Frontal cortex (tissue), 4 donors: ENCODE measurements around the gene SLC12A2. TPM values are rescaled to one million over a fixed set of nuclear protein-coding genes. Genes with fewer than 3 reads are reported as not detected.

Experiments
- DNase-seq, 2 donors: peaks; one replicate each; pipeline ENCODE4 v3.0.0; 2012; ENCODE audit warnings: low spot score in 2 of 2
- FAIRE-seq: peaks from 2 replicates; lab custom pipeline; 2012; peaks lifted over from hg19 to GRCh38; lab: Jason Lieb, UNC
- total RNA-seq: library from RNA; depleted of rRNA; stranded (reverse); fragments of >200 nt; gene quantifications from one replicate; pipeline ENCODE4 v1.2.3, GENCODE V29; 2014
- donor health status: control.
- donor health status: control.
- donor health status: control.

The SLC12A2 gene
- total RNA-seq = 64.0 TPM

DNA sequence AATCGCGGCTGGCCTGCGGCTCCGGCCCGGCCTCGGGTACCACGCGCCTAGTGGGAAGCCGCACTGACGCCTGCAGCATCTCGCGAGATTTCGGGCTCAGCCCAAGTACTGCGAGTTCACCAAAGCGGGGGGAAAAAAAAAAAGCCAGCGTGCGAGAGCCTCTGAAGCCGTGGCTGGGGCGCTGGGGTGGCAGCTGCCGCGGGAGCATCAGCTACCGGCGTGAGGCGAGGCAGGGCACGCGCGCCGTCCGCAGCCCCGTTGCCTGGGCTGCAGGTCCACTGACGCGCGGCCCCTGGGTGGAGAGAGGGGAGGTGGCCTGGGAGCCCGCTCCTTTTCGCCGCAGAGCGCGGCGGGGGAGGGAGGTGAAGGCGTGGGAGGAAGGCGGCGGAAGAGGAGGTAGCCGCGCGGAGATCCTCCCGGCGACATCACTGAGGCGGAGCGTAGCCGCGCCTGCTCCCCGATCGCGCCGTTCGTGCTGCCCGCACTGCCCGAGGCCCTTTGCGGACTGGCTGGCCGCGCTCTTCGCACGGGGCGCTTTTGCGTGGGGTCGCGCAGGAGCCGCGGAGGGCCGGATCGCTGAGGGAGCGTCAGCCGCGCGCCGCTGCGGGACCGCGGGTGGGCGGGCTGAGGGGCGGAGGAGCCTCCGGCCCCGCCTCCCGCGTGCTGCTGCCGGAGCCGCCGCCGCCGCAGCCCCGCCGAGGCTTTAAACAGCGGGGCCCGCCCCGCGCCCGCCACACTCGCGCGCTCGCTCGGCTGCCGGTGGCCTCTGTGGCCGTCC is at the start of gene SLC12A2:
Gene SLC12A2, plus strand, starts transcription at position 734 of the 778 bp plus-strand sequence. CDS start 189 bp downstream, outside the sequence.
- DNase-seq = peak; percentile 87 to 93
- FAIRE-seq = no peak

DNA sequence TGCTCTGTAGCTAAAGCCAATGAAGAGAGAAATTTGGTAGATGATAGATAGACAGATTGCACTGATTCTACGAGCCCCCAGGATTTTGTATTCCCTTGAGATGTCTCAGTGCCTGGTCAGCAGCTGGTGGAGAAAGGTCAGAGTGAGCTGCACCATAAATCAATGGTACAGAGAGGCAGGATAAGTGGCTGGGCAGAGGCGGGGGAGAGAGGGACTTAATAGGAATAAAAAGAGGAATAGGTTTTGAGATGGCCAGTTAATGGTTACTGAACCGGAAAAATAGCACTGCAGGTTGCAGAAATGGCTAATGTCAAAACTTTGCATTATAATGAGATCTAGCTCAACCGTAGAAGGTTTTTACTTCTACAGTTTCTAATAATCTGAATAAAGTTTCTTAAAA is 47.9 kb upstream of the SLC12A2 start:
- FAIRE-seq = no peak
- no peak for DNase-seq

DNA sequence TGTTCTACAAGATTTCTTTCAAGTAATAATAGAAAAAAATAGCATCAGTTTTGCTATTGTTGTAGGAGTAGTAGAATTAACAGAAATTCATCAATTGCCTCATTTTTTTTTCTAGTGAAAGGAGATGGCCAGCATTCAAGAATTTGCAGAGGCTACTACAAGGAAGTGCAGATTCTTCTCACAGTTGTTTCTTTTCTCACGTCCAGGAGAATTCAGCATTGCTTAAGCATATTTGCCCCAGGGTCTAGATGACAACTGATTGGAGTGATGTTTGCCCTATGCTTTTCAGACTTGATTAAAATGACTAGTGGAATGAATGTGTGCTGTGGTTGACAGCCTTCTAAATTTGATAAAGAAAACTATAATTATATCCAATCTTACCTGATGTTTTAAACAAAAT is 46.6 kb upstream of the SLC12A2 start:
- FAIRE-seq = no peak
- DNase-seq = no peak

DNA sequence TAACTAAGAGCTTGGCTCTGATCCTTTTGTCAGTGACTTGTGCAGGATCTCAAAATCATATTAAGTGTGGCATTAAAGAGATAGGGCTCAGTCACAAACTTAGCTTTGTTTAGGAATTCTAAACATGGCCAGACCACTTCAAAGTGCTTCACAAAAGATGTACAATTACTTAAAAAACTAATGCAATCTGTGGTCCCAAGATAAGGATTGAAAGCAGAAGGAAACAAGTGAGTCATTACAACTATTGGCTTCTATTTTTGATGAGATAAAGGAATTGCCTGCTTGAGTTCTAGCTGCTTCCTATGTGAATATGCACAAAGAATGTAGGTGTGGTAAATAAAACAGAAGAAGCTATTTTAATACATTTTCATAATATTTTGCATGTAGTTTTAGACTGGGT is 44.9 kb upstream of the SLC12A2 start:
- DNase-seq (no peak), FAIRE-seq (no peak)

DNA sequence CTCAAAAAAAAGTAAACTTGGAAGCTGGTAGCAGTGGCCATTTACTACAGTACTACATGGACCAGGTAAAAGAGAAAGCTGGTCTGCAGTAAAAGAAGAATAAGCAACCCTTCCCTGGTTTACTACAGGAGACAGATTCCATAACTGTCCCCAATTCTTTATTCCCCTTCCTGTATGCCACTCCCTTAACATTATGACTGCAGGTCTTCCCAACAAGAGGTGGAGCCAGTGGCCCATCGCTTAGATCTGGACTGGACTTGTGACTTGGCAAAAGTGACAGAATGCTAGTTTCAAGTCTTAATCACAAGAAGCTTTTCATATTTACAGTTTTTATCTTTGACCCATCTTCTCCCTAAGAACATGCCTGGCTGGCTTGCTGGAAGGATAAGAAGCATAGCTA is 42.6 kb upstream of the SLC12A2 start:
- no peak for DNase-seq
- no peak for FAIRE-seq

DNA sequence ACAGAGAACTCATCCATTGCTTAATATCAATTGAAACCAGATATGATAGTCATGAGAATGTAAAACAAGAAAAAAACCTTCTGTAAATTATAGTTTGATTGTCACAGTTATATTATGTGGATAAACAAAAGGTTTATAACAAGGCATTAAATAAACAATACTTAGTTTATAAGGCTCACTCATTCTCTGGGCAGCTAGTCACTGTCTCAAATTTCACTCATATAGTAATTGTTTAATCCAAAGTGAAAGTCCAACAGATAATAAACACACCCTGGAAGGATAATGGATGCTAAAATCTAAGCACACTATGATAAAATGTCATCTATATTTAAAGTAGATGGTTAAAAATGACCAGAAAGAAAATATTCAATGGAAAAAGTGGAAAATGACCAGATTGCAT is 30.8 kb upstream of the SLC12A2 start:
- no peak for FAIRE-seq
- DNase-seq = no peak

DNA sequence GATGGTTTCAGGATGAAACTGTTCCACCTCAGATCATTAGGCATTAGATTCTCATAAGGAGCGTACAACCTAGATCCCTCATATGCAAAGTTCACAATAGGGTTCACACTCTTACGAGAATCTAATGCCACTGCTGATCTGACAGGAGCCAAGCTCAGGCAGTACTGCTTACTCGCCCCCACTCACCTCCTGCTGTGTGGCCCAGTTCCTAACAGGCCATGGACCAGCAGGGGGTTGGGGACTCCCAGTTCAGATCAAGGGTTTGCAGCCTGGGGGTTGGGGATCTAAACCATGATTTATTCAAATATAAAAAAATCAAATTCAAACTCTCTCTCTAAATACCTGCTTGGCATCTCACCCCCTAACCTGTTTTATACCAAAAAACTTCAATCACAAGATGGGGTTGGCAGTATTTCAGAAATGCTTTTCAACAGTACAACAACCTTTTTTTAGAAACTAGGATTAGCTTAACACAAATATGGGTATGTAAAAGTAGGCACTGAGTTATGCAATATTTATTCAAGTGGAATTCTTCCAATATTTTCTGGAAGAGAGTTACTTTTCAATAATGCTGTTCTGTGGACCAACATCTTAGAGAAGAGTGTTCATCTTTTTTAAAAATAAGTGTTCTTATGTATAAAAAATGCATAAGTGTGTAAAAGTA is 30.1 kb upstream of the SLC12A2 start:
- no peak for FAIRE-seq

DNA sequence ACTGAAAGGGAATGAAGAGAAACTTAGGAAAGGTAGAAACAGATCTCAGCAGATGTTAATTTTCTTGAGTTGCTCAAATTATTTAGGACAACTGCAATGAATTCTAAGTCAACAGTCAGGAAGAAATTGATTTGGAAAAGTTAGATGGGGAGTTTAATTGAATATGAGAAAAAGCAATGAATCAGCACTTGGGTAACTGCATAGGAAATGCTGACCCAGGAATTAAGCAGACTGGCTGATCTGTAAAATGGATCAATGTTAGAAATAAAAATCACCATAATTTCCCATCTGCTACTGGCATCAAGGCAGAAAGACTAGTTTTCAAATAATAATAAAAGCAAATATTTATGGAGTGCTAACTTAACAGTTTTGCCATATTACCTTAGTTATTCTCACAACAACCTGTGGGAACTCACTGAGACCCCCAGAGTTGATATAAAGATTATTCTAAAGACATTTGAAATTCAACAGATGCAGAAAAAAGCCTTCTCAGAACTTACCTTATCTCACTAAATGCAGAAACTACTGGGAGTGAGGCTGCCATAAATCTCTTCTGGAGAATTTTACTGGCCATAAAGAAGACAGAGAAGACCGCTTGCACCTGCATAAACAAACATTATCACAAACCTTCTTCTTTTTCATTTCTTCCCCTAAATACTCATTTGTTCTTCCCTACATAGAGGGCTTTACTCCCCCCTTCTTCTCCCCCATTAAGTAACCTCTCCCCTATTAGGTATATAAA is 22.8 kb upstream of the SLC12A2 start:
- FAIRE-seq = no peak
- DNase-seq = no peak

More for the DNA sequence above, 30.1 kb upstream of the SLC12A2 start:
- DNase-seq = no peak

DNA sequence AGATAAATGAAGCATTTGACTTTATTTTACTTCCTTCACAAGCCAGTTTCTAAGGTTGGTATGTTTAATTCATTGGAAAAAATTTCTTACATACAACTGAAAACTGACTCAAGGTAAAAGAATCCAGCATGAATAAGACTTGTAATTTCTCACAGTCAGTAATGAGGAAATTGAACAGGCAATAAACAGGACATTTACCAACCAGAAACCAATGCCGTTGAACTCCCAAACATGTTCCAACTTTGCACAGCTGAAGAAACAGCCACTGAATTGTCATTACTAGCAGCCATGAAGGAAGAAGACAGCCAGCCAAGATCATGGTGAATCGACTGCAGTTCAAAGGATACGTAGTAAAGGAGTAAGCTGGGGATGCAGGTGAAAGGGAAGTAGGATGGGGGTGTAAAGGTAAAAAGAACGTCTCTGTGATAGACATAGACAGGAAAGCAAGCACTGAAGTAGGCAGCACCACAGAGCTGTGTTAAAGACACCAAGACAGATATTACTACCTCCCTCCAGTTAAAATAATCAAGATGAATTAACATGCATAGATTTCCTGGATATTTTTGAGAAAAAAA is 21.3 kb upstream of the SLC12A2 start:
- DNase-seq = no peak
- FAIRE-seq = no peak

DNA sequence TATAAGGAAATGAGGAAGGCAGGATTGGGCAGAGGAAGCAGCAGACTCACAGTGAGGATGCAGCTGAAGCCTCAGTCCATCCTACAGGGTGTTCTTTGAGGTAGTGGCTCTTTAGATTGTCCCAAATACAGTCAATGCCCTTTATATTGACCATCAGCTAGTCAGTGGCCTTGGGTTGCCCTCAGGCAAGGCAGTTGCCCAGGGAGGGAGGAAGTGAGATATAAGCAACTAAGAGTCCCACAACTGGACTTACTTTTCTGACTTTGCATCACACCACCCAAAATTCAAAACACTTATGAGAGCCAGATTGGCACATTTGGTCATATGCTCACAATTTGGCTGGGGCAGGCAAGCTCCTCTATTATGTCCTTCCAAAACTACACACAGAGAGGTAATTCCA is 9.4 kb upstream of the SLC12A2 start:
- no peak for FAIRE-seq
- no peak for DNase-seq

DNA sequence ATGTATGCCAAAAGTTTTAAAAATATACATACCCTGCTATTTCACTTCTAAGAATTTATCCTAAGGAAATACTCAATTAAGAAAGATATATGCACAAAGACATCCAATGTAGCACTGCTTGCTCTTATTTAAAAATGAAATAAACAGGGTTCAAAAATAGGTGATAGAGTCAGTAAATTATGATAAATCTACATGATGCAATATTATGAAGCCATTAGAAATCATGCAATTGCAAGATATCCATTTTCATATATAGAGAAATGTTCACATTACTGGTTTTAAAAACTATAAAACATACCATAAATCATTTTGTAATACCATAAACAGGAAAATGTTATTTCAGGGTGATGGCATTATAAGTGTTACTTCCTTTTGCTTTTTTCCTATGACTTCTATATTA is 8.6 kb upstream of the SLC12A2 start:
- FAIRE-seq (no peak), DNase-seq (no peak)

DNA sequence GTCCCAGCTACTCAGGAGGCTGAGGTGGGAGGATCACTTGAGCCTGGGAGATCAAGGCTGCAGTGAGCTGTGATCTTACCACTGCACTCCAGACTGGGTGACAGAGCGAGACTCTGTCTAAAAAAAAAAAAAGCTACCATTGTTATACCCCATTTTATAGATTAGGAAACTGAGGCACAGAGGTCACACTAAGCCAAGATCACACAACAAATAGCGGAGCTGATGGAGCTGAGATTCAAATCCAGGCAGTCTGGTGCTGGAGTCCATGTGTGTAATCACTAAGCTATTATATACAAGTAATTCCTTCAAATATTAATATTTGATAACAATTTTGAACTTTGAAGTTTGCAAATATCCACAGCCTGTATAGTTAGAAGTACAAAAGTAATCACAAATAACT is 6.0 kb upstream of the SLC12A2 start:
- FAIRE-seq = no peak
- DNase-seq = no peak

DNA sequence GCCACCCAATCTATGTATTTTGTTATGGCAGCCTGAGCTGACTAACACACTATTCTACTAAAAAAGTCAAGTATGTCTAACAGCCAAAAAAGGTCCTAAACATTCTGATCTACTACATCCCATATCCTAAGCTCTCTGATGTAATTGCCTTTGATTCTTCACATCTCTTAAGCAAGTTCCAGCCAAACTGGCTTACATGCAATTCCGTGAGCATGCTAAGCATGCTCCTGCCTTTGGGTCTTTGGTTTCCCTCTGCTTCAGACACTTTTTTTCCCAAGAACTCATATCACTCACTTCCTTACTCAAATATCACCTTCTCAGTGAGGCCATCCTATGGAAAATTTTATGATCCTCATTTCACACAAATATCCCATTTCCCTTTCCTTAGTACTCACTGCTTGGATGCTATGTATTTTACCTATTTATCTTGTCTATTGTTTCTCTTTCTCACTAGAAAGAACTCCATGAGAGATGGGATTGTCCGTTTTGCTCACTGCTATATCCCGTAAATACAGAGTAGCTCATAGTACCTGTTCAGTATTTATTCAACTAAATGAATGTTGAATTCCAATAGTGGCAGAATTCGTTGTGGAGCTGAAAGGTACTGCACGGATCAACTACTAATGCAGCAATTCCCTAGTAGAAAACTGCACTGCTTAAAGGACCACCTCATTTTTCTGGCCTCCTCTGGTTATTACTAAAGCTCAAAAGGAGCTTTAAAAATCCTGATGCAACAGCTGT is 2.3 kb upstream of the SLC12A2 start:
- FAIRE-seq (no peak), DNase-seq (no peak)

DNA sequence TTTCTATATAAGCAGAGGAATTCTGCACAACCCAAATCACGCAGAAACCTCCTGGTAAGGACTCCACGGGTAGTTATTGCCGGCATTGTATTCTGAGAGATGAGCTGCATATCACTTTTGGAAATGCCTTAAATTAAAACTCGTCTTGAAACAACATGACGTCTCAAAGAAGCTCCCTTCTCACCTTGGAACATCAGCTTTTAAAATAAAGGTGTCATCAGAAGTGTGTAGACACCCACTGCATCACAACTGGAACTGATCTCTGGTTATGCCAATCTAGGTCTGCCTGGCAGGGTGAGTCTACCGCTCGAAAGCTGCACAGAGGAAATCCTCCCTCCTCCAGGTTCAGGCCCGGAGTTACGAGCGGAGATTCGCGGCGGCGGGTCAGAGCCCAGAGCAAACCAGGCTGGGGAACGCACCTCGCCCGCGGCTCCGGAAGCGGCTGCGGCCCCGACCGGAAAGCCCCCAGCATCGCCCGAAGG is 974 bp upstream of the SLC12A2 start:
- DNase-seq (peak in 1 of 2 donors; percentile 10), FAIRE-seq (no peak)

DNA sequence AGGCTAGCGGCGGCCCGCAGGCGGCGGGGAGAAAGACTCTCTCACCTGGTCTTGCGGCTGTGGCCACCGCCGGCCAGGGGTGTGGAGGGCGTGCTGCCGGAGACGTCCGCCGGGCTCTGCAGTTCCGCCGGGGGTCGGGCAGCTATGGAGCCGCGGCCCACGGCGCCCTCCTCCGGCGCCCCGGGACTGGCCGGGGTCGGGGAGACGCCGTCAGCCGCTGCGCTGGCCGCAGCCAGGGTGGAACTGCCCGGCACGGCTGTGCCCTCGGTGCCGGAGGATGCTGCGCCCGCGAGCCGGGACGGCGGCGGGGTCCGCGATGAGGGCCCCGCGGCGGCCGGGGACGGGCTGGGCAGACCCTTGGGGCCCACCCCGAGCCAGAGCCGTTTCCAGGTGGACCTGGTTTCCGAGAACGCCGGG is 253 bp downstream of the SLC12A2 start:
- no peak for FAIRE-seq
- DNase-seq = no peak

DNA sequence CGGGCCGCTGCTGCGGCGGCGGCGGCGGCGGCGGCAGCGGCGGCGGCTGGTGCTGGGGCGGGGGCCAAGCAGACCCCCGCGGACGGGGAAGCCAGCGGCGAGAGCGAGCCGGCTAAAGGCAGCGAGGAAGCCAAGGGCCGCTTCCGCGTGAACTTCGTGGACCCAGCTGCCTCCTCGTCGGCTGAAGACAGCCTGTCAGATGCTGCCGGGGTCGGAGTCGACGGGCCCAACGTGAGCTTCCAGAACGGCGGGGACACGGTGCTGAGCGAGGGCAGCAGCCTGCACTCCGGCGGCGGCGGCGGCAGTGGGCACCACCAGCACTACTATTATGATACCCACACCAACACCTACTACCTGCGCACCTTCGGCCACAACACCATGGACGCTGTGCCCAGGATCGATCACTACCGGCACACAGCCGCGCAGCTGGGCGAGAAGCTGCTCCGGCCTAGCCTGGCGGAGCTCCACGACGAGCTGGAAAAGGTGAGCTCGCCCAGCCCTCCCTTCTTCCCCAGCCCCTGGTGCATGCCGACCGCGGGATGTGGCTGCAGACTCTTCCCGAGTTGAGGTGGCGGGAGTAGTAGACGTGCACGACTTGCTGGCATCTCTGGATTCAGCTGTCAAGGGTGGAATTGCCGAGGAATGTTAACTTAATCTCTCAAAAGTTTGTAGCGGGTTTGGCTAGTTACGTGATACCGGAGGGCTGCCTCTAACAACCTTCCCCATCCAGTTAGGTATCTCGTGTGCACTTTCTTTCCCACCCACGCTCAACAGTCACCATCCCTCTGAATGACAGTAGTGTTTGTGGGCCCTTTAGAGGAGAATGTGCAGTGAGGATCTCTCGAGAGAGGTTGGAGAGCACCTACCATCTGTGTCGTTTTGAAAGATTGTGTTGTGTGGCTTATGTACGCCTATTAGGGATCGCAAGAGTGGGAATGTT is 932 bp downstream of the SLC12A2 start:
- no peak for FAIRE-seq
- DNase-seq = peak in 1 of 2 donors; percentile 31

DNA sequence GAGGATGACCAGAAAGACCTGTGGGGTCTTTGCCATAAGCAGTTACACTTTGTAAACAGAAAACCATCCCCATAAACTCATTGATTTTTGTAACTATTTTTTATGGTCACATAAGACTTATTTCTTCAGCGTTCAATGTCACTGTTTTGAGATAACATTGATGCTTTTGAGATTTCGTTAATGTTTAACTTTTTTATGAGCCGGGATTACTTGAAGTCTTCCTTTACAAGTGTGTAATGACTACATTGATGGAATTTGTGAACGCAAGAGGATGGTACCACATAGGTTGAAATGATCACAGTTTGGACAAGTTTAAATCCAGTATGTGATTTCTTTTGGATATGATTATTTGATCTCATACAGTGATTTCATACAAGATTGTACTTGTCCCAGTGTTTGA is 1.8 kb downstream of the SLC12A2 start:
- DNase-seq (no peak), FAIRE-seq (no peak)

DNA sequence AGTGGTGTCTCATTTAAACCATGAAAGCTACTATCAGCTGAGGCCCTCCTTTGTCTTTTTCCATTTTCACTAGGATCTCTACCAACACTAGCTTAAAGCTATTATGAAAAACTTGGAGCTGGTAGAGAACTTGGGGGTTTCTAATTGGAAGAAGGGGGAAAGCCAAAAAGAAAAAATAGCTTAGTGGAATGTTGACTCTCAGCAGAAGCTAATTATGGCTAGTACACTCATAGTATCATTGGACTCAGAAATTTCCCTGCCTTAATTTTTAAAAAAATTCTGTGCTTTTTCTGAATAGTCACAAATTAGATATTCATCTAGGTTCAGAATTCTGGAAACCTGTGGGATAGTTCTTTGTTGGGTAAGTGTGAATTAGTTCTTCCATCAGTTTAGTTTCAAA is 8.0 kb downstream of the SLC12A2 start:
- FAIRE-seq = no peak
- DNase-seq = no peak

DNA sequence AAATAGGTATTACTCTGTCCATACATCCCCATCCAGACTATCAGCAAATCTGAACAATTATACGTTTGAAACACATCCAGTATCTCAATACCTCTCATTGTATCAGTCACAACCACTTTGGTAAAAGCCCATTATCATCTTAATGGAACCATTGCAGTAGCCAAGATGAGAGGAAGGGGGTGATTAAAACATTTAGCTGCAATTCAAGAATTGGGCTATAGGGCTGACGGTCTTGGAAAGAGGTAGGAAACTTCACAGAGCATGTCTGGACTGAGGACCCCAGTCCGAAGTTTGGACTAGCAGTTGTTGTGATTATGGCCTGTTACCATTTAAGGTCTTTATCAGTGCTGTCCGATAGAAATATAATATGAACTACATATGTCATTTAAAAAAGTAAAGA is 8.6 kb downstream of the SLC12A2 start:
- FAIRE-seq = no peak

More for the DNA sequence above, 8.6 kb downstream of the SLC12A2 start:
- no peak for DNase-seq
